Left ventricle myocardium inferior (tissue), 1 donor: ENCODE data around the gene SLC22A13. TPM values are rescaled to one million over a fixed set of nuclear protein-coding genes. Genes with fewer than 3 reads are reported as not detected.

Experiments
- DNase-seq: peaks from one replicate; pipeline ENCODE4 v3.0.0-alpha.2; 2020
- H3K27ac ChIP-seq: fragments of 200-600 bp; replicated peaks from 2 replicates; pipeline ENCODE4 v1.8.0; 2021
- H3K27me3 ChIP-seq: fragments of 200-600 bp; 2 replicates; pipeline ENCODE4 v1.8.0; 2021; ENCODE audit warnings: low read depth
- H3K36me3 ChIP-seq: fragments of 200-600 bp; 2 replicates; pipeline ENCODE4 v1.8.0; 2021
- H3K4me1 ChIP-seq: fragments of 200-600 bp; 2 replicates; pipeline ENCODE4 v1.8.0; 2021
- H3K4me3 ChIP-seq: fragments of 200-600 bp; 2 replicates; pipeline ENCODE4 v1.8.0; 2021; ENCODE audit warnings: mild to moderate bottlenecking, moderate library complexity
- H3K9me3 ChIP-seq: fragments of 200-600 bp; replicated peaks from 2 replicates; pipeline ENCODE4 v1.8.0; 2021
- intact Hi-C: fragments of 100-400 bp; cut with micrococcal nuclease; formaldehyde crosslinking; loops from one replicate; pipeline ENCODE4 v1.11.0; 2022
- total RNA-seq: library from RNA; stranded (reverse); fragmentation: NEBNext Ultra II Directional; extraction: Animal tissue kit (Norgen Biotek cat#: 25700); gene quantifications from one replicate; pipeline ENCODE4 v1.2.1, GENCODE V29; 2021
- TF ChIP-seq, protein P1 (sequence below): fragments of 200-600 bp; IDR thresholded peaks from 2 replicates; pipeline ENCODE4 v1.8.0; 2021; ENCODE audit warnings: antibody characterized with exemption, mild to moderate bottlenecking, borderline replicate concordance
- donor health status: DM: no; HTN: yes; CAD: no; lungs with severe emphysema.

SLC22A13 gene
- total RNA-seq, 1 donor from 2014 or later = not detected

DNA sequence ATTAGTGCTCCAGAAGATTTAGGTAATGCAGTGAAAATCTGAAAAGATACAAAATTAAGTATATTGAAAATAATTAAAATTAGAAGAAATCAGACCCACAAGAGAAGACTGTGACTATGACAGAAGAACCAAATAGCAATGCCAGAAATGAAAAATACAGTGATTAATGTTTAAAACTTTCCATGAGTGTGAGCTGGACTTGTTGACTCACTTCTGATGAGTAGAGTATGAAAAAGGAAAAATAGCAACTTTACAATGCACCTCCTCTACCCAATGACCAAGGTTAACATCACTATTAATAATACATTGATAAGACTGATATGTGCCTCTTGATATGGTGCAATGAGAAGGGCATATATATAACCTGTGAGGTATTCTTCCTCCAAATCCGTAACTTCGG lies 39.3 kb upstream of the SLC22A13 start:
- Histone ChIP-seq H3K36me3 (peaks cover 55% of the 10 kb centered on the region), H3K9me3 (no peaks in the 10 kb centered on the region), H3K27ac (no peak overlapping the region), H3K4me1 (peaks cover 23% of the 10 kb centered on the region), H3K27me3 (no peaks in the 10 kb centered on the region), H3K4me3 (no peak overlapping the region)
- intact Hi-C loops = no loop called here
- DNase-seq = no peak
- TF ChIP-seq, protein P1, sequence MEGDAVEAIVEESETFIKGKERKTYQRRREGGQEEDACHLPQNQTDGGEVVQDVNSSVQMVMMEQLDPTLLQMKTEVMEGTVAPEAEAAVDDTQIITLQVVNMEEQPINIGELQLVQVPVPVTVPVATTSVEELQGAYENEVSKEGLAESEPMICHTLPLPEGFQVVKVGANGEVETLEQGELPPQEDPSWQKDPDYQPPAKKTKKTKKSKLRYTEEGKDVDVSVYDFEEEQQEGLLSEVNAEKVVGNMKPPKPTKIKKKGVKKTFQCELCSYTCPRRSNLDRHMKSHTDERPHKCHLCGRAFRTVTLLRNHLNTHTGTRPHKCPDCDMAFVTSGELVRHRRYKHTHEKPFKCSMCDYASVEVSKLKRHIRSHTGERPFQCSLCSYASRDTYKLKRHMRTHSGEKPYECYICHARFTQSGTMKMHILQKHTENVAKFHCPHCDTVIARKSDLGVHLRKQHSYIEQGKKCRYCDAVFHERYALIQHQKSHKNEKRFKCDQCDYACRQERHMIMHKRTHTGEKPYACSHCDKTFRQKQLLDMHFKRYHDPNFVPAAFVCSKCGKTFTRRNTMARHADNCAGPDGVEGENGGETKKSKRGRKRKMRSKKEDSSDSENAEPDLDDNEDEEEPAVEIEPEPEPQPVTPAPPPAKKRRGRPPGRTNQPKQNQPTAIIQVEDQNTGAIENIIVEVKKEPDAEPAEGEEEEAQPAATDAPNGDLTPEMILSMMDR = no peak

DNA sequence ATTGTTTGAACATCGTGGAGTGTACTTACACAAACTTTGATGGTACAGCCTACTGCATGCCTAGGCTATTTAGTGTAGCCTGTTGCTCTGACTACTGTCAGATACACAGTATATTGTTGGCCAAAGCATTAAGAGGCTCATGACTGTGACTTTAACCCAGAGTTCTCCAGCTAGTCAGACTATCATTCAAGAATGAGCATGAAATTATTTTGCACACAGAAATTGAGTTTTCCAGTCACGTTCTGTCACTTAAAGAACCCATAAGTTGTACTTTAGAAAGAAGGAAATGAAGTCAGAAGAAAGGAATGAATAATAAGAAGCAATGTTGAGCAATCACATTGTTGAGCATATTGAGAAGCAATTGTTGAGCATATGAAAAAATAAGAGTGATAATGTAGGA lies 37.6 kb upstream of the SLC22A13 start:
- DNase-seq = no peak

DNA sequence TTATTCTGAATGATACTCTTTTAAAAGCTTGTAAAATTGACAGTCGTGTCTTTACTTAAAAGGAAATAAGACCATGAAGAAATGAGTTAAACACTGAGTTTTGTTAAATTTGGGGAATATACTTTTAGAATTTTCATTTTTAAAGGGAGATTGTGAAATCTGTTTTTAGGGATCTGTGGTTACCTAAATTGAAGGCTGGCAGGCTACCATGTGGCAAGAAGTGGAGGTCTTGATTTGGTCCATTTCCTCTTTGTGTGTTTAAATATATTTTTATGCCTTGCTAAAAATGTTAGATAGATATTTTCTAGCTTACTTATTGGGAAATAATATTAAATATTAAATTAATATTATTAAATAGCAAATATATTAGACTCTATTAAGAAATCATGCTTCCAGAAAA lies 36.6 kb upstream of the SLC22A13 start:
- no peak for DNase-seq
- intact Hi-C loops = no loop called here
- Histone ChIP-seq H3K36me3 (peaks cover 52% of the 10 kb centered on the region), H3K4me1 (peaks cover 23% of the 10 kb centered on the region), H3K27ac (no peak overlapping the region), H3K9me3 (no peaks in the 10 kb centered on the region), H3K4me3 (no peak overlapping the region), H3K27me3 (no peaks in the 10 kb centered on the region)
- TF ChIP-seq, protein P1 = no peak

More for the DNA sequence above, 37.6 kb upstream of the SLC22A13 start:
- H3K27me3 ChIP-seq = no peaks in the 10 kb centered on the region
- peaks cover 23% of the 10 kb centered on the region for H3K4me1 ChIP-seq
- peaks cover 55% of the 10 kb centered on the region for H3K36me3 ChIP-seq
- TF ChIP-seq, protein P1 = no peak
- no peak overlapping the region for H3K4me3 ChIP-seq
- H3K9me3 ChIP-seq = no peaks in the 10 kb centered on the region
- intact Hi-C loops = no loop called here
- peak overlapping the region; percentile 15 for H3K27ac ChIP-seq

DNA sequence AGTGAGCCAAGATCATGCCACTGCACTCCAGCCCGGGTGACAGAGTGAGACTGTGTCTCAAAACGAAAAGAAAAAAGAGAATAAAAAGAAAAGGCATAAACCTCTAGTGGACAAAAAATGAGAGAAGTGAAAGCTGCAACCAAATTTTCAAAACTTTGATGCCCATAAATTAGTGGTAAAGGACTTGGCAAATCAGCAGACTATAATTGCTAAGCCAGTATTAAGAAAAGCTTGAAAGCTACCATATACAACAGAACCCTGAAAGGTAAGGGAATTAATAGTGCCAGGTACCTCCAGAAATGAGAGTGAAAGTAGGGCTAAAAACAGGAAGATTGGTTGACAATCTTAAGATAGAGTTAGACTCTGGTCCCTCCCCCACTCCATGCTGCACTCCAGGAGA lies 32.9 kb upstream of the SLC22A13 start:
- Histone ChIP-seq H3K36me3 (peaks cover 68% of the 10 kb centered on the region), H3K4me1 (peaks cover 10% of the 10 kb centered on the region), H3K27me3 (no peaks in the 10 kb centered on the region), H3K4me3 (no peak overlapping the region), H3K27ac (no peak overlapping the region), H3K9me3 (peaks cover 6% of the 10 kb centered on the region)
- intact Hi-C loops = no loop called here
- TF ChIP-seq, protein P1 = no peak
- DNase-seq = no peak

DNA sequence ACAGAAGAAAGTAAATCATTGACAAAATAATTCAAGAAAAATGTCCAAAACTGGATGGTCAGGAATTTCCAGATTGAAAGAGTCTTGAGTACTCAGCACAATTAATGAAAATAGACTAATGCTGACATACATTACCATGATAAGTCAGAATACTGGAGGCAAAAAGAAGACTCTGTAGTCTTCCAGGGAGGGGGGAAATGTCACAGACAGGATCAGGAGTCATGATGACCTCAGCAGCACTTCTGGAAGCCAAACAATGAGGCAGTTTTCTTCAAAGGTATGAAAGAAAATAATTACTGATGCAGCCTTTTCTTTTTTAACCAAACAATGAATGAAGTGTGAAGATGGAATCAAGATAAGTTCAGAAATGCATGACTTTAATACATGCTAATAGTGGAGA lies 30.1 kb upstream of the SLC22A13 start:
- Histone ChIP-seq H3K36me3 (peaks cover 85% of the 10 kb centered on the region), H3K4me3 (no peak overlapping the region), H3K4me1 (no peaks in the 10 kb centered on the region), H3K9me3 (peaks cover 26% of the 10 kb centered on the region), H3K27me3 (no peaks in the 10 kb centered on the region), H3K27ac (no peak overlapping the region)
- DNase-seq = no peak
- TF ChIP-seq, protein P1 = no peak
- intact Hi-C loops = no loop called here
